Mammary epithelial cell (primary cell): ENCODE measurements around the gene C10orf71.

ENCODE experiments used
- CTCF ChIP-seq, 2 donors: IDR thresholded peaks in 1 of 2; conservative IDR thresholded peaks in 1 of 2; 2 replicates each; pipeline ENCODE4 v1.5.1; 2011 to 2012; ENCODE audit warnings: inconsistent platforms in 2 of 2, low read length in 2 of 2, mild to moderate bottlenecking in 2 of 2, control low read depth in 1 of 2, low read depth in 1 of 2; ENCODE audit not compliant: insufficient read depth in 1 of 2; ENCODE audit errors: extremely low read depth in 1 of 2
- EZH2 ChIP-seq: IDR thresholded peaks from 2 replicates; pipeline ENCODE4 v1.6.1; 2012; ENCODE audit warnings: low read length, inconsistent platforms, borderline replicate concordance

- TF ChIP-seq CTCF (conservative IDR thresholded peaks at IDR 0.05 in 1 of 2, IDR thresholded peaks at IDR 0.05 in 1 of 2; ENCODE audit: extremely low read depth in 1 of 2, insufficient read depth in 1 of 2, low read depth in 1 of 2, low read length in 2 of 2) (no peak), EZH2 (no peak)
Measured at GRCh38 chr10:49368256-49368655, 69.3 kb downstream of the C10orf71 start.
